Coronary artery (tissue), 2 donors: Measurements from ENCODE around the gene MTFR1L.

Experiments used
- DNase-seq: peaks from one replicate; pipeline ENCODE4 v3.0.0-alpha.2; 2017; ENCODE audit warnings: low spot score
- H3K27ac ChIP-seq, 2 donors: fragments of 200-600 bp; sonication (generic); one replicate each; pipeline ENCODE4 v1.5.1; 2016 to 2019
- H3K4me3 ChIP-seq: fragments of 200-600 bp; sonication (generic); 2 replicates; pipeline ENCODE4 v1.5.1; 2016; ENCODE audit warnings: mild to moderate bottlenecking, moderate library complexity
- CTCF ChIP-seq: fragments of 200-600 bp; sonication (generic); IDR thresholded peaks from one replicate; pipeline ENCODE4 v1.5.1; 2019; ENCODE audit warnings: antibody characterized with exemption

Gene MTFR1L

GRCh38 chr1:25803368-25803767, 16.4 kb upstream of the MTFR1L start:
- TF ChIP-seq CTCF = no peak
- DNase-seq = no peak
- Histone ChIP-seq H3K4me3 (no peak overlapping the region), H3K27ac (no peak overlapping the region)

- no peak for TF ChIP-seq CTCF
- no peak for DNase-seq
- Histone ChIP-seq H3K4me3 (no peak overlapping the region), H3K27ac (peak overlapping the region; percentile 12 to 83)
These were observed 15.3 kb upstream of the MTFR1L start for GRCh38 chr1:25804244-25804963.

- no peak for DNase-seq
- Histone ChIP-seq H3K4me3 (no peak overlapping the region), H3K27ac (peak overlapping the region; percentile 12 to 83)
- no peak for TF ChIP-seq CTCF
These were observed 14.5 kb upstream of the MTFR1L start for GRCh38 chr1:25804964-25805862.

GRCh38 chr1:25805863-25806225, 13.9 kb upstream of the MTFR1L start:
- no peak for DNase-seq
- TF ChIP-seq CTCF = no peak
- H3K4me3 ChIP-seq = no peak overlapping the region
- H3K27ac ChIP-seq = peak overlapping the region; percentile 12 to 83

- no peak for TF ChIP-seq CTCF
- H3K4me3 ChIP-seq = no peak overlapping the region
- H3K27ac ChIP-seq = peak overlapping the region; percentile 12 to 83
- DNase-seq = peak; percentile 80
These were observed 13.3 kb upstream of the MTFR1L start for GRCh38 chr1:25806418-25806817.

GRCh38 chr1:25807480-25808390, 12.0 kb upstream of the MTFR1L start:
- peak overlapping the region in 1 of 2 donors; percentile 44 for H3K27ac ChIP-seq
- TF ChIP-seq CTCF = no peak
- no peak overlapping the region for H3K4me3 ChIP-seq
- no peak for DNase-seq
